ENCODE data around the gene AEBP1.

AEBP1 gene

DNA sequence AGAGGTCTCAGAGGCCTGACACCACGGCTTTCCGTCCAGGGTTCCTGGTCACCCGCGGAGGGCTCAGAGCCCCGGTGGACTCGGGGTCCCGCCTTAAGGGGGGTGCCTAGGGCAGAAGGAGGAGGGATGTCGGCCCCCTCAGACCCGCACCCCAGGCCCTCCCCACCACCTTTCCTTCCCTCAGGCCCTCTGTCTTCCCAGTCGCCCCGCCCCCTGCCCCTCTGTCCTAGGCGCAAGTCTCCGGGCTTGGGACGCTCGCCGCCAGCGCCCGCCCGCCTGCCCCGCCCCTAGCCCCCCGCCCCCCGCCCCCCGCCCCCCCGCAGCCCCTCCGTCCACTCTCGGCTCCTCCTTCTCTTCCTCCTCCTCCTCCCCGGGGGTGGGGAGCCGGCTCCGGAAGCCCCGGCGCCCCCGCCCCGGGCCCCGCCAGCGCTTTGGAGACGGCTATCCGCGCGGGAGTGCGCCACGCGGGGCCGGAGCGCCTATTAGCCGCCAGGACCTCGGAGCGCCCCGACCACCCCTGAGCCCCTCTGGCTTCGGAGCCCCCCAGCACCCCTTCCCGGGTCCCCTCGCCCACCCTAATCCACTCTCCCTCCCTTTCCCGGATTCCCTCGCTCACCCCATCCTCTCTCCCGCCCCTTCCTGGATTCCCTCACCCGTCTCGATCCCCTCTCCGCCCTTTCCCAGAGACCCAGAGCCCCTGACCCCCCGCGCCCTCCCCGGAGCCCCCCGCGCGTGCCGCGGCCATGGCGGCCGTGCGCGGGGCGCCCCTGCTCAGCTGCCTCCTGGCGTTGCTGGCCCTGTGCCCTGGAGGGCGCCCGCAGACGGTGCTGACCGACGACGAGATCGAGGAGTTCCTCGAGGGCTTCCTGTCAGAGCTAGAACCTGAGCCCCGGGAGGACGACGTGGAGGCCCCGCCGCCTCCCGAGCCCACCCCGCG, at the start of gene AEBP1:
TSS of gene AEBP1 (plus strand) at position 423 of the 937 bp plus-strand sequence. CDS start at position 744, 321 bp downstream.
- H3K4me1 ChIP-seq (ENCODE audit: control insufficient read depth in 2 of 2, insufficient read depth in 2 of 2, low read length in 2 of 2), result peaks cover 5 to 6% of the 10 kb centered on the region in 2 donors
- peak within 1 kb of the TSS; percentile 59 to 75 for H3K4me3 ChIP-seq (ENCODE audit: low read length in 2 of 2)
- no peaks in the 10 kb centered on the region for H3K9me3 ChIP-seq (ENCODE audit: control insufficient read depth in 2 of 2, low read length in 2 of 2)
- H3K9ac ChIP-seq (ENCODE audit: low read depth in 1 of 2, low read length in 2 of 2), result peak within 1 kb of the TSS; percentile 26 to 52
- H3K27me3 ChIP-seq (ENCODE audit: control insufficient read depth in 2 of 2, insufficient read depth in 2 of 2, low read length in 2 of 2), result peaks cover 7 to 17% of the 10 kb centered on the region in 2 donors
- peak within 1 kb of the TSS; percentile 51 to 72 for H3K27ac ChIP-seq (ENCODE audit: low read depth in 2 of 2, low read length in 2 of 2)
- no peaks in the 10 kb centered on the region for H3K36me3 ChIP-seq (ENCODE audit: control insufficient read depth in 2 of 2, insufficient read depth in 2 of 2, low read length in 2 of 2)

- no peaks in the 10 kb centered on the region for H3K27me3 ChIP-seq (ENCODE audit: control insufficient read depth in 2 of 2, insufficient read depth in 2 of 2, low read length in 2 of 2)
- no peak overlapping the region for H3K9ac ChIP-seq (ENCODE audit: low read depth in 1 of 2, low read length in 2 of 2)
- H3K36me3 ChIP-seq (ENCODE audit: control insufficient read depth in 2 of 2, insufficient read depth in 2 of 2, low read length in 2 of 2), result peaks cover 63 to 76% of the 10 kb centered on the region in 2 donors
- H3K4me1 ChIP-seq (ENCODE audit: control insufficient read depth in 2 of 2, insufficient read depth in 2 of 2, low read length in 2 of 2), result no peaks in the 10 kb centered on the region
- no peak overlapping the region for H3K4me3 ChIP-seq (ENCODE audit: low read length in 2 of 2)
- no peaks in the 10 kb centered on the region for H3K9me3 ChIP-seq (ENCODE audit: control insufficient read depth in 2 of 2, low read length in 2 of 2)
- H3K27ac ChIP-seq (ENCODE audit: low read depth in 2 of 2, low read length in 2 of 2), result no peak overlapping the region
Observed at GRCh38 chr7:44056681-44057080, 47.5 kb upstream of the AEBP1 start.

- no peak overlapping the region for H3K27ac ChIP-seq (ENCODE audit: low read depth in 2 of 2, low read length in 2 of 2)
- no peaks in the 10 kb centered on the region for H3K4me1 ChIP-seq (ENCODE audit: control insufficient read depth in 2 of 2, insufficient read depth in 2 of 2, low read length in 2 of 2)
- H3K27me3 ChIP-seq (ENCODE audit: control insufficient read depth in 2 of 2, insufficient read depth in 2 of 2, low read length in 2 of 2), result no peaks in the 10 kb centered on the region
- no peak overlapping the region for H3K4me3 ChIP-seq (ENCODE audit: low read length in 2 of 2)
- H3K9me3 ChIP-seq (ENCODE audit: control insufficient read depth in 2 of 2, low read length in 2 of 2), result no peaks in the 10 kb centered on the region
- H3K9ac ChIP-seq (ENCODE audit: low read depth in 1 of 2, low read length in 2 of 2), result no peak overlapping the region
- peaks cover 60 to 75% of the 10 kb centered on the region in 2 donors for H3K36me3 ChIP-seq (ENCODE audit: control insufficient read depth in 2 of 2, insufficient read depth in 2 of 2, low read length in 2 of 2)
Observed at GRCh38 chr7:44057181-44057848, 46.8 kb upstream of the AEBP1 start.

GRCh38 chr7:44057849-44058758, 46.0 kb upstream of the AEBP1 start:
- H3K36me3 ChIP-seq (ENCODE audit: control insufficient read depth in 2 of 2, insufficient read depth in 2 of 2, low read length in 2 of 2), result peaks cover 54 to 69% of the 10 kb centered on the region in 2 donors
- H3K9me3 ChIP-seq (ENCODE audit: control insufficient read depth in 2 of 2, low read length in 2 of 2), result no peaks in the 10 kb centered on the region
- H3K27me3 ChIP-seq (ENCODE audit: control insufficient read depth in 2 of 2, insufficient read depth in 2 of 2, low read length in 2 of 2), result no peaks in the 10 kb centered on the region
- no peaks in the 10 kb centered on the region for H3K4me1 ChIP-seq (ENCODE audit: control insufficient read depth in 2 of 2, insufficient read depth in 2 of 2, low read length in 2 of 2)
- no peak overlapping the region for H3K9ac ChIP-seq (ENCODE audit: low read depth in 1 of 2, low read length in 2 of 2)
- H3K27ac ChIP-seq (ENCODE audit: low read depth in 2 of 2, low read length in 2 of 2), result no peak overlapping the region
- H3K4me3 ChIP-seq (ENCODE audit: low read length in 2 of 2), result no peak overlapping the region

GRCh38 chr7:44058759-44059218, 45.4 kb upstream of the AEBP1 start:
- H3K36me3 ChIP-seq (ENCODE audit: control insufficient read depth in 2 of 2, insufficient read depth in 2 of 2, low read length in 2 of 2), result peaks cover 53 to 68% of the 10 kb centered on the region in 2 donors
- no peaks in the 10 kb centered on the region for H3K4me1 ChIP-seq (ENCODE audit: control insufficient read depth in 2 of 2, insufficient read depth in 2 of 2, low read length in 2 of 2)
- no peak overlapping the region for H3K27ac ChIP-seq (ENCODE audit: low read depth in 2 of 2, low read length in 2 of 2)

DNA sequence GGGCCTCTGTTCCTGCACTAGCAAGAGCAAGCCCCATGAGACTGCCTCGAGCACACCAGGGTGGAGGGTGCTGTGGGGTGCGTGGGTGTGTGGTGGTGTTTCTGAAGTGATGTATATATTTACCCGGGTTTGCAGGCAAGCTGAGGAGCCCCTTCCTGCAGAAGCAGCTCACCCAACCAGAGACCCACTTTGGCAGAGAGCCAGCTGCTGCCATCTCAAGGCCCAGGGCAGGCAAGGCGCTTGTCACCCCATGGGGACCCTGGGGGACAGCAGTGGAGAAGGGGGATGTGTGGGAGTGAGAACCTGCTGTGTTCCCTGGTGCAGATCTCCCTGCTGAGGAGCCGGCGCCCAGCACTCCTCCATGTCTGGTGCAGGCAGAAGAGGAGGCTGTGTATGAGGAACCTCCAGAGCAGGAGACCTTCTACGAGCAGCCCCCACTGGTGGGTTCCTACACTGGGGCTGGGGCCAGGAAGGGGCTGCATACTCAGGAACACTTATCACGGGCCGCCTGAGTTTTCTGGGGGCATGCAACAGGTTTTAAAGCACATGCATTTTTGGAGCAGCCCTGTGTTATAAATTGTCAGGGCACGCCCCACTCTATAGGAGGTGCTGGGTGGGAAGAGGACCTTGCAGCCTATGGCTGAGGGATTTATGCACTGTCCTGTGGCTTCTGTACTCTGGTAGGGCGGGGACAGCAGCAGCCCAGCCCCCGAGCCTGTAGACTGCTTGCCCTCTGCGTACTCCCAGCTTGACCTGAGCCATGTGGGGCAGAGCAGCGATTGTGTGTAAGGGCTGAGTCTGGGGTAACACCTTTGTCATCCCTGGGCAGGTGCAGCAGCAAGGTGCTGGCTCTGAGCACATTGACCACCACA, 44.7 kb upstream of the AEBP1 start:
- no peak overlapping the region for H3K9ac ChIP-seq (ENCODE audit: low read depth in 1 of 2, low read length in 2 of 2)
- peaks cover 53 to 66% of the 10 kb centered on the region in 2 donors for H3K36me3 ChIP-seq (ENCODE audit: control insufficient read depth in 2 of 2, insufficient read depth in 2 of 2, low read length in 2 of 2)
- no peaks in the 10 kb centered on the region for H3K4me1 ChIP-seq (ENCODE audit: control insufficient read depth in 2 of 2, insufficient read depth in 2 of 2, low read length in 2 of 2)
- H3K4me3 ChIP-seq (ENCODE audit: low read length in 2 of 2), result no peak overlapping the region
- no peaks in the 10 kb centered on the region for H3K9me3 ChIP-seq (ENCODE audit: control insufficient read depth in 2 of 2, low read length in 2 of 2)
- no peaks in the 10 kb centered on the region for H3K27me3 ChIP-seq (ENCODE audit: control insufficient read depth in 2 of 2, insufficient read depth in 2 of 2, low read length in 2 of 2)
- H3K27ac ChIP-seq (ENCODE audit: low read depth in 2 of 2, low read length in 2 of 2), result no peak overlapping the region

More at GRCh38 chr7:44058759-44059218, 45.4 kb upstream of the AEBP1 start:
- Histone ChIP-seq H3K9me3 (ENCODE audit: control insufficient read depth in 2 of 2, low read length in 2 of 2) (no peaks in the 10 kb centered on the region), H3K4me3 (ENCODE audit: low read length in 2 of 2) (no peak overlapping the region), H3K27me3 (ENCODE audit: control insufficient read depth in 2 of 2, insufficient read depth in 2 of 2, low read length in 2 of 2) (no peaks in the 10 kb centered on the region), H3K9ac (ENCODE audit: low read depth in 1 of 2, low read length in 2 of 2) (no peak overlapping the region)

DNA sequence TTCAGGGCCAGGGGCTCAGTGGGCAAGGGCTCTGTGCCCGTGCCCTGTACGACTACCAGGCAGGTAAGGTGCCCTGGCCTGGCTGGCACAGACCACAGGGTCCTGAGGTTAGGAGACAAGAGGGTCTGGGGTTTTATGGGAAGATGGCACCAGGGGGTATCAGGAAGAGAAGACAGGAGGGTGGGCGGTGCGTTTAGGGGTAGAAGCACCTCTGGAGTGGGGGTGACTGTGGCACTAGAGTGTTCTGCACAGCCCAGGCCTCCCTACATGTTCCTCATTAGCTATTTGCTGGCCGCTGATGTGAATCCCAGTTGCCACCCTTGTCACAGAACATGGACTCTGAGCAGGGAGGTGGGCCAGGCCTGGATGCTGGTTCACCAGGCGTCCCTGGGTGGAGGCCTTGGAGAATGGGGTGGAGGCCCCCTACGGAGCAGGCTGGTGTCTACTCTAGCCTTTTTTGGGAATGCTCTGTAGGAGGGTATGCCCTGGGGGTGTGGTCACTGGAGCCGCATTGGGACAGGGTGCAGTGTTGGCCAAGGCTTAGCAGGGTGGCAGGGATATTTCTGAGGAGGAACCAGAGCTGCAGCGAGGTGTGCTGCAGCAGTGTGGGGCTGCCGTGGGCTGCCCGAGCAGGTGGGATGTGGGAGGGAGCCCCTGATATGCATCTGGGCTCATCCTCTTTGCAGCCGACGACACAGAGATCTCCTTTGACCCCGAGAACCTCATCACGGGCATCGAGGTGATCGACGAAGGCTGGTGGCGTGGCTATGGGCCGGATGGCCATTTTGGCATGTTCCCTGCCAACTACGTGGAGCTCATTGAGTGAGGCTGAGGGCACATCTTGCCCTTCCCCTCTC, 43.8 kb upstream of the AEBP1 start:
- H3K4me1 ChIP-seq (ENCODE audit: control insufficient read depth in 2 of 2, insufficient read depth in 2 of 2, low read length in 2 of 2), result peaks cover 0 to under 1% of the 10 kb centered on the region in 2 donors

DNA sequence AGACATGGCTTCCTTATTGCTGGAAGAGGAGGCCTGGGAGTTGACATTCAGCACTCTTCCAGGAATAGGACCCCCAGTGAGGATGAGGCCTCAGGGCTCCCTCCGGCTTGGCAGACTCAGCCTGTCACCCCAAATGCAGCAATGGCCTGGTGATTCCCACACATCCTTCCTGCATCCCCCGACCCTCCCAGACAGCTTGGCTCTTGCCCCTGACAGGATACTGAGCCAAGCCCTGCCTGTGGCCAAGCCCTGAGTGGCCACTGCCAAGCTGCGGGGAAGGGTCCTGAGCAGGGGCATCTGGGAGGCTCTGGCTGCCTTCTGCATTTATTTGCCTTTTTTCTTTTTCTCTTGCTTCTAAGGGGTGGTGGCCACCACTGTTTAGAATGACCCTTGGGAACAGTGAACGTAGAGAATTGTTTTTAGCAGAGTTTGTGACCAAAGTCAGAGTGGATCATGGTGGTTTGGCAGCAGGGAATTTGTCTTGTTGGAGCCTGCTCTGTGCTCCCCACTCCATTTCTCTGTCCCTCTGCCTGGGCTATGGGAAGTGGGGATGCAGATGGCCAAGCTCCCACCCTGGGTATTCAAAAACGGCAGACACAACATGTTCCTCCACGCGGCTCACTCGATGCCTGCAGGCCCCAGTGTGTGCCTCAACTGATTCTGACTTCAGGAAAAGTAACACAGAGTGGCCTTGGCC, 43.0 kb upstream of the AEBP1 start:
- no peak overlapping the region for H3K27ac ChIP-seq (ENCODE audit: low read depth in 2 of 2, low read length in 2 of 2)
- peaks cover 0 to 2% of the 10 kb centered on the region in 2 donors for H3K27me3 ChIP-seq (ENCODE audit: control insufficient read depth in 2 of 2, insufficient read depth in 2 of 2, low read length in 2 of 2)
- H3K4me1 ChIP-seq (ENCODE audit: control insufficient read depth in 2 of 2, insufficient read depth in 2 of 2, low read length in 2 of 2), result peaks cover 3 to 5% of the 10 kb centered on the region in 2 donors
- H3K9ac ChIP-seq (ENCODE audit: low read depth in 1 of 2, low read length in 2 of 2), result no peak overlapping the region
- no peaks in the 10 kb centered on the region for H3K9me3 ChIP-seq (ENCODE audit: control insufficient read depth in 2 of 2, low read length in 2 of 2)
- no peak overlapping the region for H3K4me3 ChIP-seq (ENCODE audit: low read length in 2 of 2)
- peaks cover 50 to 58% of the 10 kb centered on the region in 2 donors for H3K36me3 ChIP-seq (ENCODE audit: control insufficient read depth in 2 of 2, insufficient read depth in 2 of 2, low read length in 2 of 2)

More for the DNA sequence above, 43.8 kb upstream of the AEBP1 start:
- H3K27ac ChIP-seq (ENCODE audit: low read depth in 2 of 2, low read length in 2 of 2), result no peak overlapping the region
- H3K27me3 ChIP-seq (ENCODE audit: control insufficient read depth in 2 of 2, insufficient read depth in 2 of 2, low read length in 2 of 2), result no peaks in the 10 kb centered on the region
- no peak overlapping the region for H3K4me3 ChIP-seq (ENCODE audit: low read length in 2 of 2)
- no peak overlapping the region for H3K9ac ChIP-seq (ENCODE audit: low read depth in 1 of 2, low read length in 2 of 2)
- H3K36me3 ChIP-seq (ENCODE audit: control insufficient read depth in 2 of 2, insufficient read depth in 2 of 2, low read length in 2 of 2), result peaks cover 50 to 63% of the 10 kb centered on the region in 2 donors
- H3K9me3 ChIP-seq (ENCODE audit: control insufficient read depth in 2 of 2, low read length in 2 of 2), result no peaks in the 10 kb centered on the region

Data from mucosa of rectum (tissue), 2 donors.